Activated naive CD4-positive, alpha-beta T cell (primary cell): Measurements from ENCODE around the gene TMEM237.
"Not testable (repeated sequence)": the region's sequence is repeated elsewhere in the genome, so short reads cannot be mapped to it uniquely, and the experiment has no call there.

Experiments used
- DNase-seq, 4 experiments: peaks; one replicate each; lab custom pipeline; 2025; lab: John Stamatoyannopoulos, UW

Gene TMEM237, protein sequence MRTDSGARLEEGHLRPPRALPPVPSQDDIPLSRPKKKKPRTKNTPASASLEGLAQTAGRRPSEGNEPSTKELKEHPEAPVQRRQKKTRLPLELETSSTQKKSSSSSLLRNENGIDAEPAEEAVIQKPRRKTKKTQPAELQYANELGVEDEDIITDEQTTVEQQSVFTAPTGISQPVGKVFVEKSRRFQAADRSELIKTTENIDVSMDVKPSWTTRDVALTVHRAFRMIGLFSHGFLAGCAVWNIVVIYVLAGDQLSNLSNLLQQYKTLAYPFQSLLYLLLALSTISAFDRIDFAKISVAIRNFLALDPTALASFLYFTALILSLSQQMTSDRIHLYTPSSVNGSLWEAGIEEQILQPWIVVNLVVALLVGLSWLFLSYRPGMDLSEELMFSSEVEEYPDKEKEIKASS

DNA sequence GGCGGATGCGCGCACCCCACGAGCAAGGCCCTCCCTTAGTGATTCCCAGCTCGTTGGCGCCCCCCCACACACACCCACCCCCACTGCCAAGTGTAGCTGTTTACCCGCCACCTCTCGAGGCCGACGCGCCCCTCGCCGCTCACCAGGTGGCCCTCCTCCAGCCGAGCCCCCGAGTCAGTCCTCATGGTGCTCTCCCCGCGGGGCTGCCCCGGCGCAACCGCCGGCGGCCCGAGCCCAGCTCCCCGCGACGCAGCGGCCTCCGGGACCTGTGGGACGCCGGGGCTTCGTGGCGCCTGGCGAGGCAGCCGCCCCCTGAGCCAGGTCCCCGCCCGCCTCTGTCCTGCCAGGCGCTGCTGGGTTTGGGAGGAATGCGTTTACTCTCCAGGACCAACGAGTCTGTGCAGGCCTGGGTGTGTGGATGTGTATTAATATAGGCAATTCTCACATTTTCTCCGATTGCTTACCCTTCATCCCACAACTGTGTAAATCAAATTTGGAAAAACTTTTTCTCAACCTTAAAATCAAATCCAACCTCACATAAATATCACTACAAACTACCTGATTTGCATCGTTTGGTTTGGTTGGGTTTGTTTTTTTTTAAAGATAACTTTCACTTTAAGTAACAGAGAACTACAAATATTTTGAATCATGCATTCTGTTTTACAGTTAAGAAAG, at the start of gene TMEM237:
Gene TMEM237, minus strand, starts transcription at position 288 of the 675 bp plus-strand sequence. Its CDS starts 103 bp downstream, at position 185.
- peak in 1 of 4 experiments; percentile 13 for DNase-seq

DNA sequence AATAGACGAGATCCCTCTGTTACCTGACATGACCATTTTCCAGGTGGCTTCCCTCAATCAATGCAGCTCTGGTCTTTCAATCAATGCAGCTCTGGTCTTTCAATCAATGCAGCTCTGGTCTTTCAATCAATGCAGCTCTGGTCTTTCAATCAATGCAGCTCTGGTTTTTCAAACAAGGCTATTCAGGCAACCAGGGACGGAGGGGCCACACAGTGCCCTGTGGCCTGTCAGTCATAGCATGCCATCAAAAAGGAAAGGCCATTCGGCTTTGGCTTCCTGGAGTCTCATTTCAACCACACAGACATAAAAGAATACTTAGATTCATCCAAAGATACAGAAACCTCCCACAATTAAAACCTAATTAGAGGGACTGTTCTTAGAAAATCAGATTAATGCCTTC, 41.9 kb upstream of the TMEM237 start:
- no peak for DNase-seq

DNA sequence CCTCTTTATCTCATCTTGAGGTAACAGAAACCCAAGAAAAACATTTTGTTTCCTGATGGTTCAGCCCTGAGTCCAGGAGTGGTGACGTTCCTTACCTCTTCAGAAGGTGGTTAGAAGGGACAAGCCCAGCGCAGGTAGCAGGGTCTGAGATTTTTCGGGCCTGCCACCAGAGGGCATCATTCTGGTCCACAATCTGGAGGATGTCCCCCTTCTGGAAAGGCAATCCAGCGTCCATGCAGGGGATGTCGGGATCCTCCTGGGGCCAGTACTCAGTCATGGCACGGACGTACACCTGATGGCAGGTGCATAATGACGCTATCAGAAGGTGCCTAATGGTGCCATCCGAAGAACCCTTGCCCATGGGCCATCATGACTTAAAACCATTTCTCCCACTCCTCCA, 37.4 kb upstream of the TMEM237 start:
- DNase-seq: no peak

DNA sequence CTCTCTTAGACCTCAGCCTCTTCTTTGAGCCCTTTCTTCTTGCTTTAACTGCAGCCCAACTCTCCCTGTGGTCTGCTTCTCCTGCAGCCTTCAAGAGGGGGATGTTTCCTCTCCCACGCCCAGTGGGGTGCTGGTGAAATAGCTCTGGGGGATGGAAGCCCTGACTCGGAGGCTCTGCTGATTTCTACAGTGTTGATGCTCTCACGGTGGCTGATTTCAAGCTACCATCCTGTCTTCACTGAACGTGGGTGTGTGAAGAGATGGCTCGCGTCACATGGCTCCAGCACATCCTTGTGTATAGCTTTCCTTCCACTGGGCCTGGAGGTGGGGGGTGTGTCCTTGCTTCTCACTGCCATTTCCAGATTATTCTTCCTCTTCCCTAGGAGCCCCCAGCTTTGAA, 35.1 kb upstream of the TMEM237 start:
- DNase-seq: no peak

DNA sequence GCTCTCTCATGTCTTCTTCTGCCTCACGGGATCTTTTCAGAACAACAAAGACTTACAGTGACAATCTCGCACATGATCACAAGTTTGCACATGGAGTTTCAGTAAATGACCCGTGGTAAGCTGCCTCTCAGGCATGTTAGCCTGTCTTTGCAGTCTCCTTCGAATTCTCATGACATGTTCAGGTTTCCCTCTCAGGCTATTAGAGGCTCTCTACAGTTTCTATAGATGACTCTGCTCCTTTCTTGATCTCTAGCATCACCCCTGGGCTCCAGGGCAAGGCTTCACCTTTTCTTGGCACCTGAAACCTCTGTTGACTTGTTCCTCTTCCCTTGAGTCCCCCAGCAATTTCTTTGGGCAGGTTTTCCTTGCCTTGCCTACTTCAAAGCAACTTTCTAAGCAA, 32.2 kb upstream of the TMEM237 start:
- no peak for DNase-seq

DNA sequence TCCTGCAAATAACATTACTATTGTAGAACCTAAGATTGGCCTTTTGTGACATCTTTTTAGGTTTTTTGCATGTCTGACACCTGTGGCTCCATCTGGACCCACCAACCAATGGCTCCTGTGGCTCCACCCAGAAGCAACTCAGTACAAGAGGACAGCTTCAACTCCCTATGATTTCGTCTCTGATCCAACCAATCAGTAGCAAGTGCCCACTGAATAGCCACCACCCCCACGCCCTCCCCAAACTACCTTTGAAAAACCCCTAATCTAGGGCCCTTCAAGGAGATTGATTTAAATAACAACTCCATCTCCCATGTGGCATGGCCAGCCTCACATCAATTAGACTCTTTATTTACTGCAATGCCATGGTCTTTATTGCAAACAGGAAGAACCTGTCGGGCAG, 31.5 kb upstream of the TMEM237 start:
- no peak for DNase-seq

DNA sequence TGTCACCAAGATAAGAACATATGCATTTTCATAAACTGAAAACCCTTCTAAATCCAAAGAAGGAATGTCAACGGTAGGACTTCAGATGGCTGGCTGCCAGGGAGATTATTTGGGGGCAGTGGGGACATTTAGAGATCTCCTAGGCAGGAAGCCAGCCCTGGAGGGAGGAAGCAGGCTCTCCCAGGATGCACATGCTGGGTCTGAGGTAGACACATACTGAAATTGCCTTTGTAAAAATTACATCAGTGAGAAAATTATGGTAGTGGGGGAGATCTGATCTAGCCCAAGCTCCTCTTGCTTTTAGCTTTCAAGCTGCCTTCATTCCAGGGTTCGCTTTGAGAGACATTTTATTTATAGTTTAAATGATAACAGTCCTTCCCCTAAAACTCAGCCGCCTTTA, 31.0 kb upstream of the TMEM237 start:
- no peak for DNase-seq

DNA sequence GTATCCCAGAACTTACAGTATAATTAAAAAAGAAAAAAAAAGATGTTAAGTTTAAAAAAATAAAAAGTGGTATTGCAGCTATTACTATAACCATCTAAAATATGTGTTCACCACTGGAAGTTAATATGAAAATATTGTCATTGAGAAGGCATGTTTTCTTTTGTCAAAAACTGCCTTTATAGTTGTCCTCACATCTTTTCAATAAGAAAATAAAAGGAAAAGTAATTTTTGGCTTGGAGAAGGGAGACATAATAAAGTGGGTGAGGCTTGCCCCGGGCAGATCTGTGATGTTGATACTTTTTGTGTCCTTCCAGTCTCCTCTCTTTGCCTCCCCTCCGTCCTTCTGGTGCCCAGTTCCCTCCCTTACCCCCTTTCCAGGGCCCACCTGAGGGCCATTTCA, 30.2 kb upstream of the TMEM237 start:
- no peak for DNase-seq

DNA sequence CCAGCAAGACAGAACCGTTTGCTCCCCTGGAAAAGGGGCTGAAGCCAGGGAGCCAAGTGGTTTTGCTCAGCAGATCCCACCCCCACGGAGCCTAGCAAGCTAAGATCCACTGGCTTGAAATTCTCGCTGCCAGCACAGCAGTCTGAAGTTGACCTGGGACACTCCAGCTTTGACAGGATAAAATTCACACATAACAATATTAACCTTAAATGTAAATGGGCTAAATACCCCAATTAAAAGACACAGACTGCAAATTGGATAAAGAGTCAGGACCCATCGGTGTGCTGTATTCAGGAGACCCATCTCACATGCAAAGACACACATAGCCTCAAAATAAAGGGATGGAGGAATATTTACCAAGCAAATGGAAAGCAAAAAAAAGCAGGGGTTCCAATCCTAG, 27.9 kb upstream of the TMEM237 start:
- DNase-seq: not testable (repeated sequence)

DNA sequence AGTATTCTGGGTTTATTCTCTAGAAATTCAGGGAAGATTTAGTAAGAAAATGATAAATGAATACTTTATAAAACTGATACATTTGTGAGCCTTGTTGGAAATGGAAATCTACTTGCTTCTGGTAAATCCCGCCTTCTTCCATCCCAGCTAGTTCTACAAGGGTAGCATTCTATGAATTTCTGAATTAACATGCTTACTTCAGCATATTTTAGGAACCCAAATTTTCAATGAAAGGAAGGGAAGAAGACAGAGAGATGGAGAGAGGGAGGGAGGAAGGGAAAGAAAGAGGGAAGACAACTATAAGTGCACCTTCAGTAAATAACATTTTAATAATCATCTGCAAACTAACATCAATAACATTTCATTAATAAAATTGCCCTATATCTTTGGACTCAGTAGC, 26.6 kb upstream of the TMEM237 start:
- no peak for DNase-seq

DNA sequence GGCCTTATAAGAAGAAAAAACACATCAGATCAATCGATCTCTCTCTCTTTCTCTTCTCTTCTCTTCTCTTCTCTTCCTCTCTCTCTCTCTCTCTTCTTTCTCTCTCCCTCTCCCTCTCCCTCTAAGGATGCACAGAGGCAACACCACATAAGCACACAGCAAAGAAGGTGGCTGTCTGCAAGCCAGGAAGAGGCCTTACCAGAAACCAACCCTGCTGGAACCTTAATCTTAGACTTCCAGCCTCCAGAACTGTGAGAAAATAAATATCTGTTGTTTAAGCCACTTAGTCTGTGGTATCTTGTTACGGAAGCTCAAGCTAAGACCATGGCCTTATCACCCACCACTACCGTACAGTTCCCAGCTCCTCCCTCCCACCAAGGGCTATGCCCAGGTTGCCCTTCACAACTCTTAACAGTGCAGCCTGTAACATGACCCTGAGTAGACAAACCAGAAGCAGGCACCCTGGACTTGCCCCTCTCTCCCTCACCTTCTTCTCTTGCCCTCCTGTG, 25.2 kb upstream of the TMEM237 start:
- no peak for DNase-seq

DNA sequence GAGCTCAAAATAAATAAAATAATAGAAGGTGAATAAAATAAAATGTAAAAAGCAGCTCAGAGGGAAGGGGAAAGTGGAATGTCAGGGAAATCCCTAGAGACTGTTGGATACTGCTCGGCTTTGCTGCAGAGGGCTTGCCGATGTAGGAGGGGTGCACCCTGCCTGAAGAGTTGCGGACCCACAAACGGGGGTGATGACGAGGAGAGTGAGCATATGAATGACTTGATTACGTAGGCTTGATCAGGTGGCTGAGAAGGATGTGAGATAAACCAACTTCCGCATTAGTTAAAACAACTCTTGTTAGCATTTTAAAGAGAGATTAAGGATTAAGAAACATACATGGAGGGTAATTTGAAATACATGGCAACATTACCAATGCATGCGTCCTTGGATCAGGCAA, 21.0 kb upstream of the TMEM237 start:
- no peak for DNase-seq

DNA sequence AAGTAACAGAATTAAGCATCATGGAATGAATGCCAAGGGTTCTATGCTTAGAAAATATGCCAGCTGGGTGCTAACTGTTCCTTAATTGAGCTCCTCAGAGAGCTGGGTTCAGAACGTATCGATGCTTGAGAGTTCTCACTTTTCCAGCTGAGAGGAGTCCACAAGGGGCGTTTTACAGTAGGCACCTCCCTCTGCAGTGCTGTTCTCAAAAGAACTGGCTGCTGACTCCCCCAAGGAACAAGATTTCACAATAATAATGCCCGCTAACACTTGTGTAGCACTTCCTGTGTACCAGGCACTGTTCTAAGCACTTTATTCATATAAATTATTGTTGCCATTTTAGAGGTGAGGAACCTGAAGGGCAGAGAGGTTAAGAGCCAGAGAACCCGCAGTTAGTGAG, 18.1 kb upstream of the TMEM237 start:
- DNase-seq: no peak

DNA sequence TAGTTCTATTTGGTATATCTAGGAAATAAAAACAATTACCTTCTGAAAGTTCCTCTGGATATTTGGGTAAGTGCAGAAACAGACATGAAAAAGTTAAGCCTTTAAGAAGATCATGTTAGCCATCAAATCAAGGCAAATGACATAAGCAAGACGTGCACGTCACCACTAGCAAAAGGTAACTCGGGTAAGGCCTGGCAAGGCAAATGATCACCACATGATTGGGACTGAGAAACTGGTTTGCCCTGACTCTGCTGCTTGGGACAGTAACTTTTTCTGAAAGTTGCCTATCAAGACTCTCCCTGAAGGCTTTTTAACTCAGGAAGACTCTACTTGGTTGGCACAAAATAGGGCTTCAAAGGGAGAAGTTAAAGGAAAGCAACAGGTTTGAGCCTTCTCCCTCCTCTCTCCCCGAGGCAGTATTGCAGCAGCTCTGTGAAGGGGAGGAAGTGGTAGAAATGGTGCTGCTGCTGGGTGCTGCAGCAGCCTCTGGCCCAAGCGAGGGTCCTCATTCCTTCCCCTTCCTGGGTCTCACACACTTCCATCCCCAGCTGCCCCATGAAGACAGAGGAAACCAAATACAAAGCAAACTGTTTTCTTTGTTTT, 17.1 kb upstream of the TMEM237 start:
- DNase-seq: no peak

DNA sequence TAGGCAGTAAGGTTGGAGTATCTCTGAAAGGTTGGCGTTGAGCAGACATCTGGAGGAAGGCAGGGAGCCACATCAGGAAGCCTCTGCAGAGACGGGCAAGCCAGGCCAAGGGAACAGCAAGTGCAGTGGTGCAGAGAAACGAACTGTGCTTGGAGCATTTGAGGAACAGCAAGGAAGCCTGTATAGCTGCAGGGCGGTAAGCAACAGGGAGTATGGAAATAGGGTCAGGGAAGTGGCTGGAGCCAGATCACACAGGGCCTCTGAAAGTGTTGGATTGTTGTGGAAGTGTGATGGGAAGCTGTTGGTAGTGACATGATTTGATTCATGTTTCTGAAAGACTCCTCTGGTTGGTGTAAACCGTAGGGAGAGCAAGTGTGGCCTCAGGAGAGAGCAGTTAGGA, 13.4 kb upstream of the TMEM237 start:
- no peak for DNase-seq

DNA sequence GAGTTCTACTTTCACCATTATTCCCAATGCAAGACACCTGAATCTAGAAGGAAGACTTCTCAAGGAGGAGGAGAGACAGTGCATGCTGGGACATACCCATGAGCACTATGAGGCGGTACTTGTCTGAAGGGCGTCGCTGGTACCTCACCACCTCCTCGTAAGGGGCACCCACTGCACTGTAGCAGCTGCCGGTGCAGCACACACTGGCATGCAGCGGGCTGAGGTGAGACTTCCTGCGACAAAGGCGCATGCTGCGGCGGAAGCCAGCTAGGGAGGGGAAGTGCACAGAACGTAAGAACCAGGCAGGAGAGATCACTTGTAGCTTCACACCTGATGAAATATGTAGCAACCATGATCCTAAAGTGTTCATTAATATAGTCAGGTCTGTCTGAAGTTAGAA, 12.8 kb upstream of the TMEM237 start:
- no peak for DNase-seq

DNA sequence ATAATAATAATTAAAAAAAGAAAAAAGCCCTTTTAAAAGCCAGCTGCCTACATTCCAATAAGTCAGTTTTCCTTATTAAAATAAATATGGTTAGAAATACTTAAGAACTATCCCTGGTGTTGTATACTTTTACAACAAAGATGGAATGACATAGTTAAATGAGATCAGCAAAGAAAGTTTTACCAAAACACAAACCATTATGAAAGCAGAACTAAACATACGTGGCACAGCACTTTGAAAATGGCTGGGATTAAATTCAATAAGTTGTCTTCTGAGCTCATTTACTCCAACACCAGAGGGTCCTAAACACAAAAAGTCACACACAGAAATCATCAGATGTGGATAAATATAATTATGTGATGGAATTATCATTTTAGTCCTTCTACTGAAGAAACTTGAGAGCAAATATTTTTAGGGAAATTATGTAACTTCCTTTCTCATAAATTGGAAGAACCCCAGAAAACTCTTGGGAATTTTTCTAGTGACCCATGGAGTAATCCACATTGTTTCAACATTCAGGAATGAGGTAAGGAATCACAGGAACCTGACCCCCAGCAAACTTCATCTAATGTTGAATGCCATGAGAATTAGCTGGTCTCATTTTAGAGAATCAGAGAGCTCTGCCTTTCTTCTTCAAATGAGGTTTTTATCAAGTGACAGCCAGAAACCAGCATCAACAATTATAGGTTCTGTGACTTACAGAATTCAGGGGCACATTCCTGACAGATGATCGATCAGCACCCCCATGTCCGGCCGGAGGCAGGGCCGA, 11.5 kb upstream of the TMEM237 start:
- no peak for DNase-seq

DNA sequence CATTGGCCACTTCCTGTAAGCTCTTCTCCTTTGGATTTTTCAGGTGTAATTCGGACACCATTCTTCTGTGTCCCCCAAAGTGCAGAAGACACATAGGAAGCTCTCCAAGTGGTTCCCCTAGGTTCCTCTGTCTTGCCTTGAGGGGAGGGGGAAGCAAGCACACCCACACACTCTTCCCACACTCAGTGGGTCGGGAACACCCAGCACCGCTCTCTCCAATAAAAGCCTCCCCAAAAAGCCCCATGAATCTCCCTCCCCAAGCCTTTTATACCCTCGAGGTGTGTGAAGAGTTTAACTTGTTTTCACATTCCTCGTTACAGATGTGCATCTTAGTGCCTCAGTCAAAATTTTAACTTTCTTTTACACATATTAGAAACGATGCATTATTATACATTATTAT, 9.9 kb upstream of the TMEM237 start:
- no peak for DNase-seq

DNA sequence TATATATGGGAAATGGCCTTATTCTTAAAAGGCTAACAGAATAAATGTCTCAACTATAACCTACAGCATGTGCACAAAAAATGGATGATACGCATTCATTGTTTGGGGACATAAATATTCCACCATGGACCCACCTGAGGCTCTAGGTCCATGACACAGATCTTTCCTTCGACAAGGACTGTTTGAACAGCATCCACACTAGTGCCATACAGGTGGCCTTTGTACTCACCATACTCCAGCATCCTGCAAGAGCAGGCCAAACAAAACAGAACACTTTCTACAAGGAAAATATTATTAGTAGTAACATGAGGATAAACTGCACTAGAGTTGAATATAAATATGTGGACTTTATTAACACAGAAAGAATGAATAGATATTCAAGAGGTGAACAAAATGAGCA, 6.1 kb upstream of the TMEM237 start:
- DNase-seq: no peak

DNA sequence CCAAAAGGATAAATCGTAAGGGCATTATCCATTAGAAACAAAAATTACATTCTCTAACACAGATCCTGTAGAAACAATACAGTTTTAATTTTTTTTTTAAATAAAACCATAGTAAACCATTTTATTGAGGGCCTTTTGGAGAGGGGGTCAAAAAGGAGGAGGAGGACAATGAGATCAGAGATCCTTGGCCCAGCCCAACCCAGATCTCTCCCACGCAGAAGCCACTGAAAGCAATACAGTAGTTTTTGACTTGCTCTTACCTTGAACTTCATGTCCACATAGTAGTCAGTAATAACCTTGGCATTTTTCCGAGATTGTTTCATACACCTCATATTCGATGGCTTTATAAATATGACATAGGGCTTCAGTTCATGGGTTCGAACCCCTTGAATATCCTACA, 4.1 kb upstream of the TMEM237 start:
- no peak for DNase-seq

DNA sequence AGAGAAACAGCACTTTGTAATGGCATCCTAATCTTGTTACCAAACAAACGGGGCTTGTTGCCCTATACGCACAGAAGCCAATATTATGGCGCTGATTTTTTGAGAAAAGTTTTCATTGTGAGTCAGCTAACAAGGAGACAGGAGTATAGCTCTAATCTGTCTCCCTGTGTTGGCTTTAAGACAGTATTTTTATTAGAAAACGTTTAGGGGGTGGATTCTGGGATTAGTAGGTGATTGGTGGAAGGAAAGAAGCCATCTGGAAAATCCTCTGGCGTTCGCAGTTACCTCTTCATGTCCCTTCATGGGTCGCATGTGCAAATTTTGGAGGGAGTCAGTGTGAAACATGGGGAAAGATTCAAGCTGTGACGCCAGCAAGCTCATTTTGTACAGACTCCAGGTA, 698 bp upstream of the TMEM237 start:
- DNase-seq: no peak

DNA sequence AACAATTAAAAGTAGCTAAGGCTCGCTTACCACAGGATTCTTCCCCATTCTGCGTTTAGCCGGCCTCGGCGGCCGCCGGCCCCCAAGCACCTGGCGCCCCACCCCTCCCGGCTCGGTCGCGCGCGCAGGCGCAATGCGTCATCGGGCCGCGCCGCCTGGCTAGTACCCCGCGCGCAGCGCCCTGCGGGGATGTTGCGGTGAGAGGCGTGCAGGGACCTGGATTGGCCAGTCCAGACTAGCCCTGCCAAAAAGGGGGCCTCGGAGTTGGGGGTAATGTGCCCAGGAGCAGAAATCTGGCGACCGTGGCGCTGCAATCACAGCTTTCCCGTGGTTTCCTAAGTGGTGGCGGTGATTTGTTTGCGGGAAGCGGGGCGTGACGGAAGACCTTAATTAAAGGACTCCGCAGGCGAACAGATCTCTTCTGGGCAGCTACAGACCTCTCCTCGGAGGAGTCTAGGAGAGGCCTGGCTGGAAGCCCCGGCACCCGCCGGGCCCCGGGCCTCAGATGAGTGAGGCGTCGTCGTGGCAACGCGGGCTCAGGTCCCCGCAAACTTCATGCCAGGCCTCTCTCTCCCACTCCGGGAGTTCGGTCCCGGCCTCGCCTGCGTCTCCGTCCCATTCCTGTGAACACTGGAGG, 606 bp downstream of the TMEM237 start:
- DNase-seq: peak; percentile 59 to 77 (median 73)
